ENCODE results near the gene B3GLCT. TPM values are rescaled to one million over a fixed set of nuclear protein-coding genes. Genes with fewer than 3 reads are reported as not detected.

Gene B3GLCT
- total RNA-seq, 2 donors from 2014 or later, result 3.1 to 3.2 TPM

DNA sequence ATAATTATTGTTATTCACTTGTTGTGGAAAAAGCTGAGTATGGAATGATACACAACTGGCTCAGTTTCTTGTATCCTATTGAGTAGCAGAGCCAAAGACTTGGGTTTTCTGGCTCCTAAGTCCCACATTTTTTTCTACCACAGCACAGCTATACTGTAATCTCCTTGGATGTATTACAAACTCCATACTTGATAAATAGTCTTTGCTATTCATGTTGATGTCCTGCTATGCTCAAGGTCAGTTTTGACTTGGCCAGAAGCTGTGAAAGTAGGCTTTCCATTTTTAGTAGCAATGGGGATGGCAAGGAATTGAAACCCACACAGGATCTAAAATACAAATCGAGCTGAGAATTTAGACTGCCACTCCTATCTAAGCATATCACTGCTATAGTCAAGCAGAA lies 79.1 kb downstream of the B3GLCT start:
- DNase-seq (ENCODE audit: low spot score in 2 of 2), result no peak
- no peak for ATAC-seq
- H3K36me3 Mint-ChIP-seq, result peaks cover 28 to 51% of the 10 kb centered on the region in 2 donors

DNA sequence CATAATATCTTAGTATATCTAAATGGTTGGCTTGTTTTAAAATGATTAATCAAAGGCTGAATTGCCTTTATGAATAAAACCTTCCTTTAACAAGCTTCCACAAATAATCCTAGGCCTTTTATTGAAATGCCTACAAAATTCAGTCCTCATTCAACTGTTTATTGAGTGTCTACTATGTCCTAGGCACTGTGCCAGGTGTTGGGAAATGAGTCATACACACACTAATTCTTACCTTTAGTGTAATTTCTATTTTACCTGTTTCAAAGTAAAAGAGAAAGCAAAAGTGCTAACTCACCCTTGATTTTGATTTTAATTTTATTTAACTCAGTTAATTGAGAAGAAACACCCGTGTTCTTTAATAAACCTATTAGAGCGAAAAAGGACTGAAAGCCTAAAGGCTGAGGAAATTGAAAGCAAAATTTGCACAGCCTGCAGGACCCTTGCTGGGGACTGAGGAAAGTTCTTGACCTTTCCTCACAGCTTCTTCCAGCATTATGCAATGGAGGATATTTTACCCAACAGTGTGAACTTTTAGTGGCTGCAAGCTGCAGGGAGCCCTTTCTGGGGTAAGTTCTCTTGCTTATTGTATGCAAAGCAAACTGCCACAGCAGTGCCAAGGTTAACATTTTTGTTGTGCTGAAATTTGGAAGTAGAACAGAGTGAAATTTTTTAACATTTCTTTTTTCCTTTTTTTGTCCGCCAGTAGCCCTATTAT lies 83.1 kb downstream of the B3GLCT start:
- no peak for ATAC-seq
- no peak overlapping the region for H3K27ac Mint-ChIP-seq
- peaks cover 16 to 18% of the 10 kb centered on the region in 2 donors for H3K9me3 Mint-ChIP-seq
- peaks cover 22 to 34% of the 10 kb centered on the region in 2 donors for H3K36me3 Mint-ChIP-seq
- DNase-seq (ENCODE audit: low spot score in 2 of 2), result no peak

More for the DNA sequence above, 79.1 kb downstream of the B3GLCT start:
- H3K9me3 Mint-ChIP-seq, result peaks cover 7 to 9% of the 10 kb centered on the region in 2 donors
- no peak overlapping the region for H3K27ac Mint-ChIP-seq

DNA sequence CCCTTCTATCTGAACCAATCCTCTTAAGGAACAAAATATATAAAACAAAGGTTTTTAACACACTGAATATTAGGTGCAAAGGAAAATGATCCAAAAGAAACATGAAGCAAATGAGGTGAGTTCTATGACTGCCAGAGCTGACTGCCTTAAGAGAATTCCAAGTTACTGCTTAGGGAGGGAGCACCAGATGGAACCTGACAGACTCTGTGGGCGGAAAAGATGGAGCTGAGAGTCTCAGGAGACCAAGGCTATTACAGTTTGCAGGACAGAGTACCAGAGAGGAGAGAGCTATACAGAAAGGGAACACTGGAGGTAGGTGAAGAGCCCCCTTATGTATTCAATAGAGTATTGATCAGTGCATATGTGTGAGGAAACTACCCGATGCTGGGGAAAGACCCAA lies 87.2 kb downstream of the B3GLCT start:
- DNase-seq (ENCODE audit: low spot score in 2 of 2), result no peak
- ATAC-seq, result no peak
- Mint-ChIP-seq H3K9me3 (peaks cover 18 to 28% of the 10 kb centered on the region in 2 donors), H3K36me3 (peaks cover 48 to 50% of the 10 kb centered on the region in 2 donors), H3K27ac (peak overlapping the region in 1 of 2 donors; percentile 19)

DNA sequence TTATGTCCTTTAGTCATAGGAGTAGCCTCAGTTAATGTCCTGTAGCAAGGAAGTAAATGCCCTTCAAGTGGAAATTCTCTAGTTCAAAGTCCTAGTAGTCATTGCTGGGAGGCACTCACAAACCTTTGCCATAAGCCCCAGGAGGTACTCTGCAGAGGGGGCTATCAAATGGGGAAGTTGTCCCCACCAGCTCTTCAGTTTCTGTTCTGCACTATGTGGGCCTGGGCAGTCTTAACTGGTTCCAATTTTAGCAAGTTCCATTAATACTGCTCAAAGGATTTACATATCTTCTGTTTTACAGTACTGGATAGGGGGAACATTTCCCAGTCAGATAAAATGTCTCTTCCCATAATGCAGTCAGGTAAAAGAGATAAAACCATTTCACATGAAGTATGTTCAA lies 101.3 kb downstream of the B3GLCT start:
- ATAC-seq (no peak), DNase-seq (ENCODE audit: low spot score in 2 of 2) (no peak)
- Mint-ChIP-seq H3K9me3 (peaks cover 7 to 18% of the 10 kb centered on the region in 2 donors), H3K27ac (no peak overlapping the region), H3K36me3 (peaks cover 25 to 50% of the 10 kb centered on the region in 2 donors)

DNA sequence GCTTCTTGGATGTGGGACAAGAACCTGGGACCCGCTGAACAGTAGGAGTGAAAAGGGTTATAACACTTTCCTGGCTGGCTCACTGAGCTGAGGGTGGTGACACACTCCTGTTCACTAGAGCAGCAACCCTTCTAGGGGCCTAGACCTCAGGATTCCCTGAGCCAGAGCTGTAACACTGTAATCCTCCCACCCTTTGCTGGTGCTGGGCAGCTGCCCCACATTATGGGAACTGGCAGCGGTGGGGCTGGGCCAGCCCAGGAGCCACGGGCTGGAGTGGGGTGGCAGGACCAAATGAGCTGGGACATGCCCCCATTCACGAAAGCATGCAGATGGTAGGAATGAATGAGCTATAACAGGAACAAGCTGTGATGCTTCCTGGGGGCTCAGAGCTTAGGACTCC lies 110.6 kb downstream of the B3GLCT start:
- no peak for DNase-seq (ENCODE audit: low spot score in 2 of 2)
- Mint-ChIP-seq H3K36me3 (peaks cover 38 to 52% of the 10 kb centered on the region in 2 donors), H3K27ac (no peak overlapping the region), H3K9me3 (peaks cover 29 to 35% of the 10 kb centered on the region in 2 donors)
- ATAC-seq, result no peak

DNA sequence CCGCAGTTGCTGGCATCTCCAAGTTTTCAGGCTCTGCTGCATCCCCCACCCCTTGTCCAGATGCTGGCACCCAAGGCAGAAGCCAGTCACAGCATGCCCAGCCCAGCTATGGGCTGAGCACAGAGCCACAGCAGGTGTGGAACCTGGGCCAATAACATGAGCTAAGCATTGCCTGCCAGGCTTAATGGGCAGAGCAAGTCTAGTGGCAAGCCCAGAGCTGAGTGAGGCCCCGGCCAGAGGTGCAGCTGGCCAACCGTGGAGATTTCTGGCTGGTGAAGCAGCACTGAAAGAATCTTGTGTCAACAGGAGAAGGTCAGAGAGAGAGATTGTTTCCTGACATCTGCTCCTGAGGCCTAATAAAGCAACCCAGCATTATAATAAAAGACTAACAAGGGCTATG lies 111.0 kb downstream of the B3GLCT start:
- H3K36me3 Mint-ChIP-seq, result peaks cover 41 to 56% of the 10 kb centered on the region in 2 donors

DNA sequence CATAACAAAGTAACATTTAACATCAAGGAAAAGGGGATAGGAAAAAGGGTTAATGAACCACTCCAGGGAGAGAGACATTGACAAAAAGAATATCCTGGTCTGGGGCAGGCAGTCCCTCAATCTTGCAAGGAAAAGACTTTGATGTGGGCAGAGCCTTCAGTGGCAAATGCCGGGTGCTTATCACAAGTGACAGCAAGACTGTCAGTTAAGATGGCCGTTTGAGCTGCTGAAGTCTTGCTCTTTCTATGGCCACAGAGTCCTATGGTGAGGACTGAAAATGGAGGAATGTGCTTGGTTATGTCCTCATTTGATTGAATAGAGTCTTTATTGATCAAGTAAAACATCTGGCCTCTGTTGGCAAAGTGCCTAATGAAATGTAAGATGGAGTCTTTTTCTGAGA lies 112.1 kb downstream of the B3GLCT start:
- Mint-ChIP-seq H3K9me3 (peaks cover 31 to 35% of the 10 kb centered on the region in 2 donors), H3K36me3 (peaks cover 41 to 60% of the 10 kb centered on the region in 2 donors), H3K27ac (no peak overlapping the region)
- ATAC-seq, result no peak
- DNase-seq (ENCODE audit: low spot score in 2 of 2), result no peak

More for the DNA sequence above, 111.0 kb downstream of the B3GLCT start:
- H3K27ac Mint-ChIP-seq, result no peak overlapping the region
- peaks cover 31 to 35% of the 10 kb centered on the region in 2 donors for H3K9me3 Mint-ChIP-seq
- no peak for DNase-seq (ENCODE audit: low spot score in 2 of 2)
- no peak for ATAC-seq

DNA sequence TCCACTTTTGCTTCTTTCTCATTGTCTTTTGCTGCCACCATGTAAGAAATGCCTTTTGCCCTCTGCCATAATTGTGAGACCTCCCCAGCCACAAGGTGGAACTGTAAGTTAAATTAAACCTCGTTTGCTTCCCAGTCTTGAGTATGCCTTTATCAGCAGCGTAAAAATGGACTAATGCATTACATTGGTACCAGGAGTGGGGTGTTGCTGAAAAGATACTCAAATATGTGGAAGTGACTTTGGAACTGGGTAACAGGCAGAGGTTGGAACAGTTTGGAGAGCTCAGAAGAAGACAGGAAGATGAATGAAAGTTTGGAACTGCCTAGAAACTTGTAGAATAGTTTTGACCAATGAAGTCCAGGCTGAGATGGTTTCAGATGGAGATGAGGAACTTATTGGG lies 115.2 kb downstream of the B3GLCT start:
- H3K9me3 Mint-ChIP-seq, result peaks cover 22 to 27% of the 10 kb centered on the region in 2 donors
- H3K36me3 Mint-ChIP-seq, result peaks cover 29 to 48% of the 10 kb centered on the region in 2 donors
- ATAC-seq (no peak), DNase-seq (ENCODE audit: low spot score in 2 of 2) (no peak)
- H3K27ac Mint-ChIP-seq, result no peak overlapping the region

DNA sequence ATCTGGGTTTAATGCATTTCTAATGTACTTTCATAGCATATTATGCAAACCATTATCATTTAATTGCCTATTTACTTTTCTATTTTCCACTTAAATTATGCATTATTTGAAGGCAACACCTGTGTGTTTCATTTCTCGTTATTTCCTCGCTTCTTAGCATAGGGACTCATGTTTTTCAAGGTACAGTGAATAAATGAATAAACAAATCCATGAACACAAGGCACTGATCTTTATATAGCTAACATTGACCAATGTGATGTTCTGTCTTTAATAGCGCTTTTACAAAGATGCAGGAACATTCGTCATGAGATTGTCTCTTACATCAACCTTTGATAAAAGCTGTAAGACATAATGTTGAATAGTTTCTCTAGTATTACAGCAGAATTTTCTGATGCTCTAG lies 121.2 kb downstream of the B3GLCT start:
- Mint-ChIP-seq H3K27ac (no peak overlapping the region), H3K36me3 (peaks cover 0 to 2% of the 10 kb centered on the region in 2 donors), H3K9me3 (peaks cover 0 to 3% of the 10 kb centered on the region in 2 donors)
- ATAC-seq (no peak), DNase-seq (ENCODE audit: low spot score in 2 of 2) (no peak)

DNA sequence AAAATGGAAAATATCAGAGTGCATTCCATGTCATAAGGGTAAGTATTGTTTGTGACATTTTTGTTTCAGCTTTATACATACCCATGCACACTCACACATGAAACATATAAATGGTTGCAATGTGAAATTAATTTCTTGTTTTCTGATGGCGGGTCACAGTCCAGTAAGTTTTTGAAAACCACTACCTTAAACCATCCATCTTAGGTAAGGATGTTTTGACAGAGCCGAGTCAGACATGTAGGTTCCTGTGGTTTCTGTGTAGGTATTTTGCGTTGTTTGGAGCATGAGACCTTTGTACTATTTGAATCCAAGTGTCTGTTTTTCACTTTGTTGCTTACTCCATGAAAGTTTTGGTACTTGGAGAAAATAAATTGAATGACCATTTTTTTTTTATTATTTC lies 121.7 kb downstream of the B3GLCT start:
- H3K27ac Mint-ChIP-seq, result no peak overlapping the region
- DNase-seq (ENCODE audit: low spot score in 2 of 2) (no peak), ATAC-seq (no peak)
- peaks cover 0 to 3% of the 10 kb centered on the region in 2 donors for H3K9me3 Mint-ChIP-seq
- H3K36me3 Mint-ChIP-seq, result peaks cover 0 to under 1% of the 10 kb centered on the region in 2 donors

DNA sequence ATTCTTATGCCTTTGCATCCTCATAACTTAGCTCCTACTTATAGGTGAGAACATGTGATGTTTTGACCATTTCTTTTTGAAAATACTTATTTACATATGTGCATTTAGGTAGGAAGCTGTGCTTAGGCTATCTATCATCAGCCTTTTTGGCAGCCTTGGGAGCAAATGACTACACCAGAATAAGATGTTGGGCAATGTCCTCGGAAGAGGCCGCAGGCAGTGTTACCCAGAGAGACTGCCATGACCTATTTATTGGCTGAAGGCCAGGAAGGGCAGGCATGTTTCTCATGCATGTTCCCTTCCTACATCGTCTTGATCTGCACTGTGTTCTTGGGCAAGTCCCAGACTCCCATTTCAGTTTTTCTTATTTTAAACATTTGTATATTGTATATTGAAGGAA lies 122.3 kb downstream of the B3GLCT start:
- Mint-ChIP-seq H3K36me3 (peaks cover 0 to 4% of the 10 kb centered on the region in 2 donors), H3K9me3 (peaks cover 0 to 3% of the 10 kb centered on the region in 2 donors), H3K27ac (no peak overlapping the region)
- ATAC-seq (no peak), DNase-seq (ENCODE audit: low spot score in 2 of 2) (no peak)

DNA sequence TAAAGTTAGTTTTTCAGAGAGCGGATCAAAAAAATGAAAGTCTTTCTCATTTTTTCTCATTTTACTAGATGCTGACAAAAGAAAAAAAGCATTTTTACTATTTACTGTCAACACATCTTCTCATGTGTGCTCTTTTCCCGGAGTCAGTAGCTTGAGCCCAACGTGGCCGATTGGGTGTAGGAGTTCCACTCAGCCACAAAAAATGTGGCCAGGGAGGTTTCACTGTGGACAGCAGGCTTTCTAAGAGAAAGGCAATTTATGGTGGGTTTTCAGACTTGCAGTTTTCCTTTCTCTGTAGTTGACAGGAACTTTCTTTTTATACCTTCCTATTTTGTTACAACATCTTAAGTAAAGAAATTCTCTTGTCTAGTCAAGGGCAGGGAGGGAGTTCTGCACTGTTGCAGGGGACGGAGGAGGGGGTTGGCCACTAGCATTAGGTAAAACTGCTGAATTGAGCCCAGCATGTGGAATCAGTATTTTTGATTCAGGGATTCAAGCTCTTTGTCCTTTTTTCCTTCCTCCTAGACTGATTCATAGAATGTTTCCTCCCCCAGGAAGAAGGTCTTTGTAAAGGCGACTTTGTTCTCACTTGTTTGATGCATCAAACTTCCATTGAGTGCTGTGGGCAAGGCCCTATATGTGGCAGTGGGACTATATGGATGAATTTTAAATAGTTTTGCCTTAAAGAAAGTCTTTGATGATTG lies 123.1 kb downstream of the B3GLCT start:
- no peak overlapping the region for H3K27ac Mint-ChIP-seq

DNA sequence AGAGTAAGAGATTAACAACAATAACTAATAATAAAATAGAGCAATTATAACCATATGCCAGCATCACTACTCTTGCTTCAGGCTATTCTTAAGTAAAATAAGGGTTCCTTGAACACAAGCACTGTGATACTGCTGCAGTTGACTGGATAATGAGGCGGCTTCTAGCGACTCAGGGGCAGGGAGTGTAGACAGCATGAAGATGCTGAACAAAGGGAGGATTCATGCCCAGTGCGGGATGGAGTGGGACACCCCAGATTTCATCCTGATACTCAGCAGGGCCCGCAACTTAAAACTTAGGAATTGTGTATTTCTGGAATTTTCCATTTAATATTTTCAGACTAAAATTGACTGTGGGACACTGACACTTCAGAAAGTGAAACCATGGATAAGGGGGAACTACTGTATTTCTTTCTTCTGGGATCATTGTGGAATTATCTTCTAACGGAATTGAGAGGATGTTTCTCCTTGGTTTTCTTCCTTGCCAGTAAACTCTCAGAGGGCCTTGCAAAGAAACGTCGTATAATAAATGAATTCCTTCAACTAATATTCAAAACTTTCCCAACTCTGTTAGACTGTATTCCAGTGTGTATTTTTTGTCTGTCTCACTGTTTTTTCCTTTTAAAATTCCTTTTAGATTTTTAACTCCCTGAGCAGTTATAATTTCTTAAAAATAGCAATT lies 127.5 kb downstream of the B3GLCT start:
- H3K27ac Mint-ChIP-seq, result no peak overlapping the region
- no peak for ATAC-seq
- no peak for DNase-seq (ENCODE audit: low spot score in 2 of 2)
- H3K36me3 Mint-ChIP-seq, result peaks cover 0 to 10% of the 10 kb centered on the region in 2 donors
- no peaks in the 10 kb centered on the region for H3K9me3 Mint-ChIP-seq

More for the DNA sequence above, 123.1 kb downstream of the B3GLCT start:
- no peak for ATAC-seq
- peaks cover 0 to 4% of the 10 kb centered on the region in 2 donors for H3K36me3 Mint-ChIP-seq
- peaks cover 0 to 3% of the 10 kb centered on the region in 2 donors for H3K9me3 Mint-ChIP-seq
- no peak for DNase-seq (ENCODE audit: low spot score in 2 of 2)

DNA sequence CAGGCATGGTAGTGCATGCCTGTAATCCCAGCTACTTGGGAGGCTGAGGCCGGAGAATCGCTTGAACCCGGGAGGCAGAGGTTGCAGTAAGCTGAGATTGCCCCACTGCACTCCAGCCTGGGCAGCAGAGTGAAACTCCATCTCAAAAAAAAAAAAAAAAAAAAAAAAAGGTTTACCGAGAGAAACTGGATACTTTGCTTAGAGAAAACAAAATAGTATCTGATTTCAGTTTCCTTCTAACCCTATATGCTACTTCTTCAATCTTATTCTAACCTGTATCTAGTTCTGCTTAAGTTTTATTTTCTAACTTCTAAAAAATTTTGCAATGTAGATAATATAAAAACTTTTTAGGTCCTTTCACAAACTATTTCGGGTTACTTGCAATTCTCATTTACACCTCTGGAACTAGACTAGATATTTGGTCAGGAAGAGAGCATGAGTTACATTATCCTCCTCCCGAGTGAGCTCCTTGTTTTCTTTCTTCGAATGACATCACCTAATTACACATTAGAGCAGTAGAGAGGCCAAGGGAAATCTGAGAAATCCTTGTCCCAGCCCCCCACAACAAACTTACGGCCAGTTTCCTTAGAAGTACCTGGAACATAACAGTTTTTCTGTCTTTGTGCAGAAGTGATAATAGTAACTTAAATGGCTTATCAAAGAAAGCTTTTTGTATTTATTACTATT lies 128.9 kb downstream of the B3GLCT start:
- no peak overlapping the region for H3K27ac Mint-ChIP-seq
- no peak for DNase-seq (ENCODE audit: low spot score in 2 of 2)
- H3K9me3 Mint-ChIP-seq, result no peaks in the 10 kb centered on the region
- no peak for ATAC-seq
- H3K36me3 Mint-ChIP-seq, result peaks cover 0 to 10% of the 10 kb centered on the region in 2 donors

DNA sequence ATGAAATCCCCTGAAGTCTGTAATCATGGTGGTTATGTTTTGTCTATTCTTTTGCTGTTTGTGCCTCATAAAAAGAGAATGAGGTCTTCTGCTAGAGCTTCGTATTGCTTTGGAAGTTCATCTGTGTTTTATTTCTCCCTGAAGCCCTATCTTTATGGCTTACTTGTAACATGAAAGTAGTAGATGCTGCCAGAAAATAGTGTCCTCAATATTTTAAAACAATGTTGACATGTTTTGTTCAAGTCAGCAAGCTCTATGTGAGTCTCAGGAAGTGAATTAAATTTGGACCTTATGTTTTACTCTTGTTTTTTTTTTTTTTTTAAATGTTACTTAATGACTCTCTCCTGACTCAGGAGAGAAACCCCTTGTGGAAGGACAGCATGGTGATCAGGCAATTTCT lies 130.5 kb downstream of the B3GLCT start:
- peaks cover 0 to 4% of the 10 kb centered on the region in 2 donors for H3K9me3 Mint-ChIP-seq
- peaks cover 0 to 10% of the 10 kb centered on the region in 2 donors for H3K36me3 Mint-ChIP-seq
- ATAC-seq (no peak), DNase-seq (ENCODE audit: low spot score in 2 of 2) (no peak)
- no peak overlapping the region for H3K27ac Mint-ChIP-seq

DNA sequence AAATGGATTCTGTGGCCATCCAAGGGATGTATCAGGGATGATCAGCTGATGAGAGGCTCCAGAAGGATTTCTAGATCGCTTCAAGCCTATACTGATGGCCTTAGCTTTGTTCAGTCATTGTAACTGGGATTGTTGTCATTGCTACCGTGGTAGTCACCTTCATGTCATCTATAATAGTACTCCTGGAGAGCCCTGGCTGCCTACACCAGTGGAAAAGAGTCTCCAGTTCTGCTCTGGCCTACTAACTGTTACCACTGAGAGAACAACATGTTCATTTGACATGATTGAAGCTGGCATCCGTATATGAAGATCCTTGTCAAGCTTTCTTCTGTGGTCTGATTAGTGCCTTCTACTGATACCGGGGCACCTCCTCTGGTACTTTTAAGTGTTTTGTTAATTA lies 131.3 kb downstream of the B3GLCT start:
- DNase-seq (ENCODE audit: low spot score in 2 of 2), result no peak
- peaks cover 0 to 6% of the 10 kb centered on the region in 2 donors for H3K9me3 Mint-ChIP-seq
- no peak overlapping the region for H3K27ac Mint-ChIP-seq
- ATAC-seq, result no peak
- peaks cover 0 to 19% of the 10 kb centered on the region in 2 donors for H3K36me3 Mint-ChIP-seq

All from activated naive CD4-positive, alpha-beta T cell treated with anti-CD3 and anti-CD28 coated beads, Interleukin-2, amount 50 U/mL, for 72 hours (primary cell).